PC-9 (cell line): ENCODE data around the gene UBE2B. TPM values are rescaled to one million over a fixed set of nuclear protein-coding genes. Genes with fewer than 3 reads are reported as not detected.

Experiments
- BruUV-seq: library from RNA; stranded (reverse); fragments of 400-500 nt; replicated peaks from 2 replicates; lab custom pipeline; 2021; lab: Mats Ljungman, UMichigan
- CTCF ChIA-PET: fragments of 300-600 bp; sonication (Branson Sonifier 250); formaldehyde crosslinking; loops from one replicate; lab custom pipeline; 2022; ENCODE audit warnings: antibody characterized with exemption; lab: Charles Lee
- POLR2A ChIA-PET: fragments of 300-600 bp; sonication (Branson Sonifier 250); formaldehyde crosslinking; loops from one replicate; lab custom pipeline; 2022; ENCODE audit warnings: antibody characterized with exemption; ENCODE audit not compliant: unreplicated experiment; lab: Charles Lee
- DNase-seq, 2 experiments: peaks; one replicate each; pipeline versions ENCODE4 v3.0.0 to v3.0.0-alpha.2; 2015 to 2022; ENCODE audit warnings: mixed read lengths in 1 of 2
- H2AFZ ChIP-seq: fragments of 200-600 bp; sonication (generic); 2 replicates; pipeline ENCODE4 v1.8.1; 2017; ENCODE audit warnings: antibody characterized with exemption
- H3F3A ChIP-seq: fragments of 200-600 bp; sonication (generic); 2 replicates; pipeline ENCODE4 v1.8.1; 2017; ENCODE audit warnings: antibody characterized with exemption, mild to moderate bottlenecking, low read depth; ENCODE audit not compliant: insufficient read depth
- H3K27ac ChIP-seq: fragments of 200-600 bp; sonication (generic); 2 replicates; pipeline ENCODE4 v1.6.1; 2016; ENCODE audit warnings: mixed run types
- H3K27me3 ChIP-seq: fragments of 200-600 bp; sonication (generic); 2 replicates; pipeline ENCODE4 v1.6.1; 2016; ENCODE audit warnings: low read depth, mixed run types; ENCODE audit not compliant: insufficient read depth
- H3K36me3 ChIP-seq: fragments of 200-600 bp; sonication (generic); 2 replicates; pipeline ENCODE4 v1.6.1; 2016; ENCODE audit warnings: low read depth, mixed run types
- H3K4me1 ChIP-seq: fragments of 200-600 bp; sonication (generic); replicated peaks from 2 replicates; pipeline ENCODE4 v1.6.1; 2016; ENCODE audit warnings: mixed run types; ENCODE audit not compliant: insufficient read depth
- H3K4me2 ChIP-seq: fragments of 200-600 bp; sonication (generic); 2 replicates; pipeline ENCODE4 v1.6.1; 2017; ENCODE audit warnings: mixed run types
- H3K4me3 ChIP-seq: fragments of 200-600 bp; sonication (generic); 2 replicates; pipeline ENCODE4 v1.6.1; 2016; ENCODE audit warnings: mixed run types
- H3K79me2 ChIP-seq: fragments of 200-600 bp; sonication (generic); 2 replicates; pipeline ENCODE4 v1.6.1; 2017; ENCODE audit warnings: low read depth, mixed run types
- H3K9me2 ChIP-seq: fragments of 200-600 bp; sonication (generic); 2 replicates; pipeline ENCODE4 v1.8.1; 2017; ENCODE audit warnings: mild to moderate bottlenecking; ENCODE audit not compliant: insufficient read depth
- H3K9me3 ChIP-seq: fragments of 200-600 bp; sonication (generic); 2 replicates; pipeline ENCODE4 v1.8.1; 2016; ENCODE audit warnings: low read depth; ENCODE audit not compliant: insufficient read depth
- H4K20me1 ChIP-seq: fragments of 200-600 bp; sonication (generic); 2 replicates; pipeline ENCODE4 v1.8.1; 2017; ENCODE audit not compliant: insufficient read depth
- EZH2 ChIP-seq: fragments of 200-600 bp; sonication (generic); IDR thresholded peaks from 2 replicates; pipeline ENCODE4 v1.8.0; 2017; ENCODE audit warnings: antibody characterized with exemption, low read depth
- intact Hi-C: fragments of 100-400 bp; cut with micrococcal nuclease; formaldehyde crosslinking; loops from one replicate; pipeline ENCODE4 v1.10.0; 2022; ENCODE audit not compliant: unreplicated experiment
- total RNA-seq: library from RNA; stranded (reverse); gene quantifications from 2 replicates; pipeline ENCODE4 v1.2.3, GENCODE V29; 2021
- TF ChIP-seq, protein P1 (sequence below): fragments of 200-600 bp; sonication (generic); conservative IDR thresholded peaks from 2 replicates; pipeline ENCODE4 v1.6.1; 2017; ENCODE audit warnings: mixed run types, antibody characterized with exemption, mild to moderate bottlenecking, moderate library complexity

Gene UBE2B
- total RNA-seq, 1 experiment from 2014 or later = 85.5 TPM

- H3K27ac ChIP-seq = peak overlapping the region; percentile 64; the same call in 1 of the 2 replicates
- H3K79me2 ChIP-seq = no peaks in the 10 kb centered on the region
- BruUV-seq = no TSS peak
- no peak for TF ChIP-seq EZH2
- TF ChIP-seq, protein P1, sequence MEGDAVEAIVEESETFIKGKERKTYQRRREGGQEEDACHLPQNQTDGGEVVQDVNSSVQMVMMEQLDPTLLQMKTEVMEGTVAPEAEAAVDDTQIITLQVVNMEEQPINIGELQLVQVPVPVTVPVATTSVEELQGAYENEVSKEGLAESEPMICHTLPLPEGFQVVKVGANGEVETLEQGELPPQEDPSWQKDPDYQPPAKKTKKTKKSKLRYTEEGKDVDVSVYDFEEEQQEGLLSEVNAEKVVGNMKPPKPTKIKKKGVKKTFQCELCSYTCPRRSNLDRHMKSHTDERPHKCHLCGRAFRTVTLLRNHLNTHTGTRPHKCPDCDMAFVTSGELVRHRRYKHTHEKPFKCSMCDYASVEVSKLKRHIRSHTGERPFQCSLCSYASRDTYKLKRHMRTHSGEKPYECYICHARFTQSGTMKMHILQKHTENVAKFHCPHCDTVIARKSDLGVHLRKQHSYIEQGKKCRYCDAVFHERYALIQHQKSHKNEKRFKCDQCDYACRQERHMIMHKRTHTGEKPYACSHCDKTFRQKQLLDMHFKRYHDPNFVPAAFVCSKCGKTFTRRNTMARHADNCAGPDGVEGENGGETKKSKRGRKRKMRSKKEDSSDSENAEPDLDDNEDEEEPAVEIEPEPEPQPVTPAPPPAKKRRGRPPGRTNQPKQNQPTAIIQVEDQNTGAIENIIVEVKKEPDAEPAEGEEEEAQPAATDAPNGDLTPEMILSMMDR = no peak
- ChIA-PET POLR2A (interaction anchor here (0.5 to 0.6 kb wide), 2 partner anchors 29 to 110 kb away, joined by 4 to 10 read pairs; no protein-coding TSS in a partner anchor), CTCF (no interaction called here)
- H3K4me1 ChIP-seq = peaks cover 52% of the 10 kb centered on the region
- H3K9me2 ChIP-seq = no peaks in the 10 kb centered on the region
- no peaks in the 10 kb centered on the region for H3K36me3 ChIP-seq
- H3K27me3 ChIP-seq = no peaks in the 10 kb centered on the region
- no peak for DNase-seq
- peaks cover 48% of the 10 kb centered on the region for H3F3A ChIP-seq
- no peaks in the 10 kb centered on the region for H3K9me3 ChIP-seq
- no peaks in the 10 kb centered on the region for H4K20me1 ChIP-seq
- intact Hi-C loops = no loop called here
- no peak overlapping the region for H3K4me2 ChIP-seq
- no peak overlapping the region for H3K4me3 ChIP-seq
- H2AFZ ChIP-seq = no peak overlapping the region
Measured at GRCh38 chr5:134440201-134440755, 68.9 kb downstream of the UBE2B start.

Other genes starting within 250 kb of the UBE2B start
- gene SKP1, start 194.6 kb upstream of the UBE2B start, total RNA-seq = 335 and 409 TPM in 2 replicates
- gene PPP2CA, start 145.5 kb upstream of the UBE2B start, total RNA-seq = 146 and 149 TPM in 2 replicates
- 3.8 and 4.7 TPM in 2 replicates for gene CDKL3, start 4.4 kb upstream of the UBE2B start, total RNA-seq
- 35.3 and 36.1 TPM in 2 replicates for gene CDKN2AIPNL, start 40.3 kb downstream of the UBE2B start, total RNA-seq
- gene JADE2, start 154.1 kb downstream of the UBE2B start, total RNA-seq = 82.1 and 83.5 TPM in 2 replicates